Fibroblast of lung (primary cell): ENCODE data around the gene PTCH2.

Experiments used
- CTCF ChIP-seq, 2 donors: IDR thresholded peaks in 1 of 2; conservative IDR thresholded peaks in 1 of 2; 1 replicate in 1 of 2; 2 replicates in 1 of 2; pipeline ENCODE4 v1.5.1; 2011 to 2012; ENCODE audit warnings: low read length in 2 of 2, control low read depth in 1 of 2, inconsistent platforms in 1 of 2, low read depth in 1 of 2, mild to moderate bottlenecking in 1 of 2
- EZH2 ChIP-seq: IDR thresholded peaks from 2 replicates; pipeline ENCODE4 v1.5.1; 2012; ENCODE audit warnings: low read length, control low read depth, mild to moderate bottlenecking; ENCODE audit errors: missing control alignments

- TF ChIP-seq CTCF (conservative IDR thresholded peaks at IDR 0.05 in 1 of 2, IDR thresholded peaks at IDR 0.05 in 1 of 2; ENCODE audit: low read depth in 1 of 2, low read length in 2 of 2) (no peak), EZH2 (no peak)
Observed at GRCh38 chr1:44808938-44809917, 33.8 kb downstream of the PTCH2 start.
